ENCODE results near the gene OLIG2. TPM values are rescaled to one million over a fixed set of nuclear protein-coding genes. Genes with fewer than 3 reads are reported as not detected.

OLIG2 gene
- total RNA-seq, 3 donors from 2014 or later: not detected

- Histone ChIP-seq H3K4me1 (no peaks in the 10 kb centered on the region), H3K4me3 (no peak overlapping the region), H3K27ac (no peak overlapping the region), H3K9me3 (no peaks in the 10 kb centered on the region), H3K27me3 (peaks cover 0 to 21% of the 10 kb centered on the region in 2 donors), H3K36me3 (no peaks in the 10 kb centered on the region)
- intact Hi-C loops (cut with DNase I; ENCODE audit: low total_unique reads): no loop called here
- no peak for DNase-seq (ENCODE audit: low spot score in 2 of 2)
- TF ChIP-seq POLR2AphosphoS5 (IDR thresholded peaks at IDR 0.05) (no peak), CTCF (IDR thresholded peaks at IDR 0.05) (no peak), POLR2A (IDR thresholded peaks at IDR 0.05) (no peak)
These were observed 46.0 kb upstream of the OLIG2 start for GRCh38 chr21:32979598-32980268.

GRCh38 chr21:32981096-32981495, 44.6 kb upstream of the OLIG2 start:
- Histone ChIP-seq H3K27me3 (peaks cover 0 to 21% of the 10 kb centered on the region in 2 donors), H3K36me3 (no peaks in the 10 kb centered on the region), H3K4me1 (no peaks in the 10 kb centered on the region), H3K9me3 (no peaks in the 10 kb centered on the region), H3K27ac (no peak overlapping the region), H3K4me3 (no peak overlapping the region)
- TF ChIP-seq POLR2AphosphoS5 (IDR thresholded peaks at IDR 0.05) (no peak), POLR2A (IDR thresholded peaks at IDR 0.05) (no peak), CTCF (IDR thresholded peaks at IDR 0.05) (no peak)
- no peak for DNase-seq (ENCODE audit: low spot score in 2 of 2)
- intact Hi-C loops (cut with DNase I; ENCODE audit: low total_unique reads): no loop called here

- DNase-seq (ENCODE audit: low spot score in 2 of 2): no peak
- TF ChIP-seq POLR2A (IDR thresholded peaks at IDR 0.05): no peak
- TF ChIP-seq POLR2AphosphoS5 (IDR thresholded peaks at IDR 0.05): no peak
- no peak for TF ChIP-seq CTCF (IDR thresholded peaks at IDR 0.05)
- Histone ChIP-seq H3K4me3 (no peak overlapping the region), H3K27me3 (peaks cover 0 to 10% of the 10 kb centered on the region in 2 donors), H3K27ac (no peak overlapping the region), H3K36me3 (no peaks in the 10 kb centered on the region), H3K9me3 (peaks cover 0 to 9% of the 10 kb centered on the region in 2 donors), H3K4me1 (no peaks in the 10 kb centered on the region)
- intact Hi-C loops (cut with DNase I; ENCODE audit: low total_unique reads): no loop called here
These were observed 35.1 kb upstream of the OLIG2 start for GRCh38 chr21:32990666-32991065.

- Histone ChIP-seq H3K27ac (no peak overlapping the region), H3K4me1 (no peaks in the 10 kb centered on the region), H3K27me3 (peaks cover 0 to 10% of the 10 kb centered on the region in 2 donors), H3K36me3 (no peaks in the 10 kb centered on the region), H3K9me3 (peaks cover 0 to 9% of the 10 kb centered on the region in 2 donors), H3K4me3 (no peak overlapping the region)
- TF ChIP-seq CTCF (IDR thresholded peaks at IDR 0.05) (no peak), POLR2AphosphoS5 (IDR thresholded peaks at IDR 0.05) (no peak), POLR2A (IDR thresholded peaks at IDR 0.05) (no peak)
- DNase-seq (ENCODE audit: low spot score in 2 of 2): no peak
- intact Hi-C loops (cut with DNase I; ENCODE audit: low total_unique reads): no loop called here
These were observed 34.4 kb upstream of the OLIG2 start for GRCh38 chr21:32991361-32991760.

GRCh38 chr21:32993894-32994293, 31.8 kb upstream of the OLIG2 start:
- intact Hi-C loops (cut with DNase I; ENCODE audit: low total_unique reads): no loop called here
- no peak for TF ChIP-seq CTCF (IDR thresholded peaks at IDR 0.05)
- no peak for TF ChIP-seq POLR2AphosphoS5 (IDR thresholded peaks at IDR 0.05)
- TF ChIP-seq POLR2A (IDR thresholded peaks at IDR 0.05): no peak
- H3K27me3 ChIP-seq: peaks cover 0 to 10% of the 10 kb centered on the region in 2 donors
- no peak for DNase-seq (ENCODE audit: low spot score in 2 of 2)
- H3K4me1 ChIP-seq: no peaks in the 10 kb centered on the region
- no peaks in the 10 kb centered on the region for H3K9me3 ChIP-seq
- no peaks in the 10 kb centered on the region for H3K36me3 ChIP-seq
- H3K27ac ChIP-seq: no peak overlapping the region
- H3K4me3 ChIP-seq: no peak overlapping the region
